HepG2 (cell line): ENCODE results near the gene GTF2H4. TPM values are rescaled to one million over a fixed set of nuclear protein-coding genes. Genes with fewer than 3 reads are reported as not detected.

Source experiments
- CBX2 ChIP-seq, 2 experiments: fragments of 200-600 bp in 1 of 2; sonication (generic); formaldehyde crosslinking in 1 of 2; IDR thresholded peaks; 2 replicates each; pipeline versions ENCODE4 v1.7.0 to v1.8.1; 2018 to 2022; ENCODE audit warnings: low read depth in 2 of 2, low read length in 1 of 2, mild to moderate bottlenecking in 1 of 2, missing genetic modification reagents in 1 of 2
- HNRNPLL ChIP-seq: fragments of 200-400 bp; formaldehyde crosslinking; IDR thresholded peaks from 2 replicates; pipeline ENCODE4 v1.6.1; 2017; ENCODE audit warnings: mild to moderate bottlenecking, low read depth, low read length; ENCODE audit not compliant: poor library complexity, severe bottlenecking
- KLF6 ChIP-seq: IDR thresholded peaks from 2 replicates; pipeline ENCODE4 v1.8.0; 2016; ENCODE audit warnings: missing biosample characterization, missing genetic modification reagents
- MTA1 ChIP-seq: sonication (generic); formaldehyde crosslinking; IDR thresholded peaks from 2 replicates; pipeline ENCODE4 v1.4.0; 2020; ENCODE audit warnings: missing genetic modification reagents, mild to moderate bottlenecking, borderline replicate concordance
- PHF5A ChIP-seq: IDR thresholded peaks from one replicate; pipeline ENCODE4 v1.6.1; 2018; ENCODE audit warnings: low read depth, missing genetic modification reagents; ENCODE audit not compliant: unreplicated experiment
- SAP130 ChIP-seq: IDR thresholded peaks from 2 replicates; pipeline ENCODE4 v1.6.1; 2016; ENCODE audit warnings: low read depth
- SCMH1 ChIP-seq: sonication (generic); formaldehyde crosslinking; IDR thresholded peaks from 2 replicates; pipeline ENCODE4 v1.9.0; 2021; ENCODE audit warnings: missing genetic modification reagents, mild to moderate bottlenecking, borderline replicate concordance
- ZNF282 ChIP-seq: fragments of 450-650 bp; IDR thresholded peaks from 2 replicates; pipeline ENCODE4 v1.6.1; 2018; ENCODE audit not compliant: partially characterized antibody
- ZNF780A ChIP-seq: sonication (generic); formaldehyde crosslinking; IDR thresholded peaks from 2 replicates; pipeline ENCODE4 v1.8.0; 2022; ENCODE audit warnings: mild to moderate bottlenecking, missing genetic modification reagents, moderate library complexity
- polyA plus RNA-seq, 8 experiments: library from polyadenylated mRNA; depleted of rRNA in 3 of 8; stranded (reverse) in 7 of 8; unstranded in 1 of 8; fragments of >200 nt; fragmentation: Illumina TruSeq in 4 of 8; extraction: Trizol in 4 of 8; gene quantifications; 2 replicates each; pipeline versions ENCODE4 v1.2.1 to v1.2.3, GENCODE V29; 2011 to 2016; ENCODE audit warnings: low read depth in 4 of 8, missing spikeins in 1 of 8, mixed read lengths in 1 of 8; ENCODE audit not compliant: insufficient read depth in 1 of 8
- total RNA-seq, 5 experiments: library from RNA; depleted of rRNA; stranded (reverse); fragments of >200 nt; fragmentation: Illumina TruSeq; extraction: Trizol; gene quantifications; 2 replicates each; pipeline ENCODE4 v1.2.3, GENCODE V29; 2016; ENCODE audit warnings: low read depth in 1 of 5
- TF ChIP-seq, protein P1 (sequence below): sonication (generic); formaldehyde crosslinking; IDR thresholded peaks from 2 replicates; pipeline ENCODE4; 2020; ENCODE audit warnings: missing genetic modification reagents, mild to moderate bottlenecking, borderline replicate concordance
- TF ChIP-seq, protein P2 (sequence below): sonication (generic); formaldehyde crosslinking; IDR thresholded peaks from 2 replicates; pipeline ENCODE4 v1.4.0; 2020; ENCODE audit warnings: missing genetic modification reagents
- TF ChIP-seq, protein P3 (sequence below): sonication (generic); formaldehyde crosslinking; IDR thresholded peaks from 2 replicates; pipeline ENCODE4 v1.8.0; 2022; ENCODE audit warnings: missing genetic modification reagents, mild to moderate bottlenecking, moderate library complexity, borderline replicate concordance
- TF ChIP-seq, protein P4 (sequence below): sonication (generic); formaldehyde crosslinking; IDR thresholded peaks from 2 replicates; pipeline ENCODE4 v1.4.0; 2020; ENCODE audit warnings: missing genetic modification reagents, mild to moderate bottlenecking, borderline replicate concordance
- TF ChIP-seq, protein P5 (sequence below), 2 experiments: fragments of 450-650 bp in 1 of 2; sonication (generic) in 1 of 2; formaldehyde crosslinking; IDR thresholded peaks; 2 replicates each; pipeline versions ENCODE4 v1.5.0 to v1.8.0; 2020 to 2022; ENCODE audit warnings: mild to moderate bottlenecking in 1 of 2, missing genetic modification reagents in 1 of 2

GTF2H4 gene
- total and polyA plus RNA-seq, 2 of the 13 experiments (the other 11 are each of a cell fraction or from before 2014, with no cell fraction given): 15.9 to 49.3 TPM

DNA sequence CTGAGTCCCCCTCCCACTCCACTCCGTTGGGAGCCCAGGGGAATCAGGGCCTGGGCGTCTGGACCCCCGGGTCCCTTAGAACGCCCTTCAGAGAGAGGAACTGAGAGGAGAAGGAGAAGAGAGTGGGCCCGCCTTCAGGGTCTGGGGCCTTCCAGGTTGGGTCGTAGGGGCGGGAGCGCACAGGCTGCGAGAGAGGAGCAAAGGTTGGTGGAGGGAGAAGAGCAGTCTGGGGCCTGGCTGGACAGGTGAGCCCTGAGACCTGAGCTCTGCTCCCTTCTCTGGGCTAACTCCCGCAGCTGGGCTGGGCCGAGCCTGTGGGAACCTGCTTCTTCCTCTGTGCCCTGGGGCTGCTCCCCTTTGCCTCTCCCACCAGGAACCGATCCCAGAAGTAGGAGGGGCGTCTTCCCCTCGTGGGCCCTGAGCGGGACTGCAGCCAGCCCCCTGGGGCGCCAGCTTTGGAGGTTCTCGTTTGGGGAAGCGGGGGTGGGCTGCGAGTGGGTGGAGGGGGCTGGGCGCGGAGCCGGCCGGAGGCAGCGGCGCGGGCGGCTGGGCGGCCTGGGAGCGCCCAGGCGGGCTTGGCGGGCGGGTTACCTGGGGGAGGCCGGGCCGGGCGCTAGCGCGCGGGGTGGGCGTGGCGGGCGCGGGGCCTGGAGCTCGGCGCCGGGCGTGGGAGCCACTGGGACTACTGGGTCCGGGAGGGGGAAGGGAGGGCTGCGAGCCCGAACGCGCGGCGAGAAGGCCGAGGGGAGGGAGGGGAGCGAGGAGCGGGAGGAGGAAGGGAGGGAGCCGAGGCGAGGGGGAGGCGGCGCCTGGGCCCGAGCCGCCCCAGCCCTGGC, 24.1 kb upstream of the GTF2H4 start, which contains the start of gene DDR1 (continued):
- TF ChIP-seq, protein P1, sequence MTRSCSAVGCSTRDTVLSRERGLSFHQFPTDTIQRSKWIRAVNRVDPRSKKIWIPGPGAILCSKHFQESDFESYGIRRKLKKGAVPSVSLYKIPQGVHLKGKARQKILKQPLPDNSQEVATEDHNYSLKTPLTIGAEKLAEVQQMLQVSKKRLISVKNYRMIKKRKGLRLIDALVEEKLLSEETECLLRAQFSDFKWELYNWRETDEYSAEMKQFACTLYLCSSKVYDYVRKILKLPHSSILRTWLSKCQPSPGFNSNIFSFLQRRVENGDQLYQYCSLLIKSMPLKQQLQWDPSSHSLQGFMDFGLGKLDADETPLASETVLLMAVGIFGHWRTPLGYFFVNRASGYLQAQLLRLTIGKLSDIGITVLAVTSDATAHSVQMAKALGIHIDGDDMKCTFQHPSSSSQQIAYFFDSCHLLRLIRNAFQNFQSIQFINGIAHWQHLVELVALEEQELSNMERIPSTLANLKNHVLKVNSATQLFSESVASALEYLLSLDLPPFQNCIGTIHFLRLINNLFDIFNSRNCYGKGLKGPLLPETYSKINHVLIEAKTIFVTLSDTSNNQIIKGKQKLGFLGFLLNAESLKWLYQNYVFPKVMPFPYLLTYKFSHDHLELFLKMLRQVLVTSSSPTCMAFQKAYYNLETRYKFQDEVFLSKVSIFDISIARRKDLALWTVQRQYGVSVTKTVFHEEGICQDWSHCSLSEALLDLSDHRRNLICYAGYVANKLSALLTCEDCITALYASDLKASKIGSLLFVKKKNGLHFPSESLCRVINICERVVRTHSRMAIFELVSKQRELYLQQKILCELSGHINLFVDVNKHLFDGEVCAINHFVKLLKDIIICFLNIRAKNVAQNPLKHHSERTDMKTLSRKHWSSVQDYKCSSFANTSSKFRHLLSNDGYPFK (CRISPR knock-in tag): no peak
- TF ChIP-seq, protein P2, sequence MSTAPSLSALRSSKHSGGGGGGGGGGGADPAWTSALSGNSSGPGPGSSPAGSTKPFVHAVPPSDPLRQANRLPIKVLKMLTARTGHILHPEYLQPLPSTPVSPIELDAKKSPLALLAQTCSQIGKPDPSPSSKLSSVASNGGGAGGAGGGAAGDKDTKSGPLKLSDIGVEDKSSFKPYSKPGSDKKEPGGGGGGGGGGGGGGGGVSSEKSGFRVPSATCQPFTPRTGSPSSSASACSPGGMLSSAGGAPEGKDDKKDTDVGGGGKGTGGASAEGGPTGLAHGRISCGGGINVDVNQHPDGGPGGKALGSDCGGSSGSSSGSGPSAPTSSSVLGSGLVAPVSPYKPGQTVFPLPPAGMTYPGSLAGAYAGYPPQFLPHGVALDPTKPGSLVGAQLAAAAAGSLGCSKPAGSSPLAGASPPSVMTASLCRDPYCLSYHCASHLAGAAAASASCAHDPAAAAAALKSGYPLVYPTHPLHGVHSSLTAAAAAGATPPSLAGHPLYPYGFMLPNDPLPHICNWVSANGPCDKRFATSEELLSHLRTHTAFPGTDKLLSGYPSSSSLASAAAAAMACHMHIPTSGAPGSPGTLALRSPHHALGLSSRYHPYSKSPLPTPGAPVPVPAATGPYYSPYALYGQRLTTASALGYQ: no peak
- TF ChIP-seq PHF5A (CRISPR knock-in tag) (no peak), ZNF282 (no peak), SAP130 (CRISPR knock-in tag) (no peak; the same call in 1 of the 2 replicates), KLF6 (no peak), SCMH1 (CRISPR knock-in tag) (no peak), HNRNPLL (peak; percentile 36), MTA1 (CRISPR knock-in tag) (no peak), ZNF780A (no peak), CBX2 (IDR thresholded peaks at IDR 0.05; ENCODE audit: low read depth, low read length) (no peak), CBX2 (CRISPR knock-in tag; IDR thresholded peaks at IDR 0.05; ENCODE audit: low read depth) (no peak)
- TF ChIP-seq, protein P3, sequence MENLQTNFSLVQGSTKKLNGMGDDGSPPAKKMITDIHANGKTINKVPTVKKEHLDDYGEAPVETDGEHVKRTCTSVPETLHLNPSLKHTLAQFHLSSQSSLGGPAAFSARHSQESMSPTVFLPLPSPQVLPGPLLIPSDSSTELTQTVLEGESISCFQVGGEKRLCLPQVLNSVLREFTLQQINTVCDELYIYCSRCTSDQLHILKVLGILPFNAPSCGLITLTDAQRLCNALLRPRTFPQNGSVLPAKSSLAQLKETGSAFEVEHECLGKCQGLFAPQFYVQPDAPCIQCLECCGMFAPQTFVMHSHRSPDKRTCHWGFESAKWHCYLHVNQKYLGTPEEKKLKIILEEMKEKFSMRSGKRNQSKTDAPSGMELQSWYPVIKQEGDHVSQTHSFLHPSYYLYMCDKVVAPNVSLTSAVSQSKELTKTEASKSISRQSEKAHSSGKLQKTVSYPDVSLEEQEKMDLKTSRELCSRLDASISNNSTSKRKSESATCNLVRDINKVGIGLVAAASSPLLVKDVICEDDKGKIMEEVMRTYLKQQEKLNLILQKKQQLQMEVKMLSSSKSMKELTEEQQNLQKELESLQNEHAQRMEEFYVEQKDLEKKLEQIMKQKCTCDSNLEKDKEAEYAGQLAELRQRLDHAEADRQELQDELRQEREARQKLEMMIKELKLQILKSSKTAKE: no peak
- TF ChIP-seq, protein P4, sequence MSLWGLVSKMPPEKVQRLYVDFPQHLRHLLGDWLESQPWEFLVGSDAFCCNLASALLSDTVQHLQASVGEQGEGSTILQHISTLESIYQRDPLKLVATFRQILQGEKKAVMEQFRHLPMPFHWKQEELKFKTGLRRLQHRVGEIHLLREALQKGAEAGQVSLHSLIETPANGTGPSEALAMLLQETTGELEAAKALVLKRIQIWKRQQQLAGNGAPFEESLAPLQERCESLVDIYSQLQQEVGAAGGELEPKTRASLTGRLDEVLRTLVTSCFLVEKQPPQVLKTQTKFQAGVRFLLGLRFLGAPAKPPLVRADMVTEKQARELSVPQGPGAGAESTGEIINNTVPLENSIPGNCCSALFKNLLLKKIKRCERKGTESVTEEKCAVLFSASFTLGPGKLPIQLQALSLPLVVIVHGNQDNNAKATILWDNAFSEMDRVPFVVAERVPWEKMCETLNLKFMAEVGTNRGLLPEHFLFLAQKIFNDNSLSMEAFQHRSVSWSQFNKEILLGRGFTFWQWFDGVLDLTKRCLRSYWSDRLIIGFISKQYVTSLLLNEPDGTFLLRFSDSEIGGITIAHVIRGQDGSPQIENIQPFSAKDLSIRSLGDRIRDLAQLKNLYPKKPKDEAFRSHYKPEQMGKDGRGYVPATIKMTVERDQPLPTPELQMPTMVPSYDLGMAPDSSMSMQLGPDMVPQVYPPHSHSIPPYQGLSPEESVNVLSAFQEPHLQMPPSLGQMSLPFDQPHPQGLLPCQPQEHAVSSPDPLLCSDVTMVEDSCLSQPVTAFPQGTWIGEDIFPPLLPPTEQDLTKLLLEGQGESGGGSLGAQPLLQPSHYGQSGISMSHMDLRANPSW (CRISPR knock-in tag): no peak
- TF ChIP-seq, protein P5, sequence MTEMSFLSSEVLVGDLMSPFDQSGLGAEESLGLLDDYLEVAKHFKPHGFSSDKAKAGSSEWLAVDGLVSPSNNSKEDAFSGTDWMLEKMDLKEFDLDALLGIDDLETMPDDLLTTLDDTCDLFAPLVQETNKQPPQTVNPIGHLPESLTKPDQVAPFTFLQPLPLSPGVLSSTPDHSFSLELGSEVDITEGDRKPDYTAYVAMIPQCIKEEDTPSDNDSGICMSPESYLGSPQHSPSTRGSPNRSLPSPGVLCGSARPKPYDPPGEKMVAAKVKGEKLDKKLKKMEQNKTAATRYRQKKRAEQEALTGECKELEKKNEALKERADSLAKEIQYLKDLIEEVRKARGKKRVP (CRISPR knock-in tag; IDR thresholded peaks at IDR 0.05): no peak
